NCI-H1092 (cell line): Measurements from ENCODE around the gene LDB3.

Source experiments
- DNase-seq: peaks from one replicate; lab custom pipeline; 2025; lab: John Stamatoyannopoulos, UW

Gene LDB3

GRCh38 chr10:86763404-86763803 lies 95.1 kb downstream of the LDB3 start:
- DNase-seq = no peak

DNA sequence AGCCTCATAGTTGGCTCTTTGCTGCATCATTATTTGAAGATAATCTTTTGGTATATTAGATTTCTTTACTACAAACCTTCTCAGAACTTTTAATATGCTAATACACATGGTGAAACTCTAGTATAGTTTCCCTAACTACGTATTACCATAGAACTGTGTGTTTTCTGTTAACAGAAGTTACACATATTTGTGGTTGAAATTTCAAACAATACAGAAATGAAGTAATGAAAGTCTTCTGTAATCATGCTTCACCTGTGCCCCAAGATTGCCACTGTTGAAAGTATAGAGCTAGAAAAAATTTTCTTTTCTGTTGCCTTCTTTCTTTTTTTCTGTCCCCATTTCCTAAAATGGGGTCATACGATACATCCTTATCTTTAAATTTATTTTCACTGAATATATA lies 97.2 kb downstream of the LDB3 start:
- no peak for DNase-seq

- DNase-seq = no peak
Observed at GRCh38 chr10:86768412-86769062, 100.2 kb downstream of the LDB3 start.

- no peak for DNase-seq
Observed at GRCh38 chr10:86769991-86770390, 101.7 kb downstream of the LDB3 start.

DNA sequence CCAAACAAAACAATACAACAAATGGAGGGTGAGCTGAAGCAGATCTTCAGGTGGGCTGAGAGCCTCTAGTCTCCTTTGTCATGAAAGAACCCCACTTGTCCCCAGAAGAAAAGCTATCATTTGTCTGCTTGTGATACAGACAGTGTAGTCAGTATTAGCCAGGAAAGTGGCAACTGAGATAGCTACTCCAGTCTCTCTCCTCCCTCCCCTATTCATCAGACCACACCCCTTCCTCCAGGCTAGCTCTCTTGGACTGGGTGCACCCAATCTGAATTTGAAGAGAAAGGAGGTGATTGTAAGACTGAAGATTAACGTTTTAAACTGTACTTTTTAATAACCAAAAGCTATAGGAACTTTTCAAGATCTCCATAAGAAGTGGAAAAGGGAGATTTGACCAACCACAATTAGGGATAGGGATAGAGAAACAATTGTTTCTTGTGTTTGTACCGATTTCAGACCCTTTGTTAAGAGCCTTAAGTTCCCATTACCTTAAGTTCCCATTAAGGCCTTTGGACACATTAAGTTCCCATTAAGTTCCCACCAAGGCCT lies 102.2 kb downstream of the LDB3 start:
- no peak for DNase-seq

DNA sequence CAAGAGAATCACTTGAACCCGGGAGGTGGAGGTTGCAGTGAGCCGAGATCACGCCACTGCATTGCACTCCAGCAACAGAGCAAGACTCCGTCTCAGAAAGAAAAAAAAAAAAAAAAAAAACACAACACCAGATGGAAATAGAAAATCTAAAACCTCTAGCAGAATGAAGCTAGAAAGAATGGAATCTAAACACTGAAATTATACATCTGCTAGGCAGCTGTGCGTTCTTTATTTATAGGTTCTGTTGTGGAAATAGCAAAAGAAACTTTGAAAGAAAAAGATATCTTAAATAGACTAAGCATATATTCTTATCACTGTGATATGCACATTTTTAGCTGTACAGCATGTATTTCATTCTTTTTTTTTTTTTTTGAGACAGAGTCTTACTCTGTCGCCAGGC lies 105.2 kb downstream of the LDB3 start:
- no peak for DNase-seq

GRCh38 chr10:86775056-86775869 lies 107.0 kb downstream of the LDB3 start:
- DNase-seq = no peak

DNA sequence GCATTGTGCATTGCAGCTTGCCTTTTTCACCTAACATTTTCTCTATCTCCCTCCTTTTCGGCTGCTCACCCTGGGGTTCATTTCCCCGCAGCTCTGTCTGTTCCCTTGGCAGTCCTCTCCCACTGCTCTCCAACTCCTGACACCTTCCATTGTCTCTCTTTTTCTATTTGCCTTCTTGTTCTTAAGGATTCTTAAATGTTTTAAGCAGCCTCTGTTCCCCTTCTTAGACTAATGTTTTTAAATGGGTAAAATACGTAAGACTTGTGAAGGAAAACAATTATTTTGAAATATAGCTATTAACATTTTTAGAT lies 107.5 kb downstream of the LDB3 start:
- no peak for DNase-seq

DNA sequence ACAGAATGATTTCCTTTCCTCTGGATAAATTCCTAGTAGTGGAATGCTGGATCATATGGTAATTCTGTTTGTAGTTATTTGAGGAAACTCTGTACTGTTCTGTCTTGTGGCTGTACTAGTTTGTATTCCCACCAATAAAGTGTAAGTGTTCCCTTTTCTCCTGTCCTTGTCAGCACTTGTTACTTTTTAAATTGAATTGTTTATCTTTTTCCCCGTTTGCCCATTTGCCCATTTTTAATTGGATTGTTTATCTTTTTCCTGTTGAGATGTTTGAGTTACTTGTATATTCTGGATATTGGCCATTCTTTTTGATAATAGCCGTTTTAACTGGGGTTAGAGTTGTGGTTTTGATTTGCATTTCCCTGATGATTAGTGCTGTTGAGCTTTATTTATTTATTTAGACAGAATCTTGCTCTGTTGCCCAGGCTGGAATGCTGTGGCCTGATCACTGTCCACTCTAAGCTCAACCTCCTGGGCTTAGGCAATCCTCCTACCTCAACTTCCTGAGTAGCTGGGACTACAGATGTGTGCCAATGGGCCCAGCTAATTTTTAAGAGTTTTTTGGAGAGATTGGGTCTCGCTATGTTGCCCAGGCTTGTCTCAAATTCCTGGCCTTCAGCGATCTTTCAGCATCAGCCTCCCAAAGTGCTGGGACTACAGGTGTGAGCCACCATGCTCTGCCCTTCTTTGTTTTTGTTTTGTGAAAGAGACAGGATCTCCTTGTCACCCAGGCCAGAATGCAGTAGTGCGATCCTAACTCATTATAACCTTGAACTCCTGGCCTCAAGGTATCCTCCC lies 111.1 kb downstream of the LDB3 start:
- no peak for DNase-seq

DNA sequence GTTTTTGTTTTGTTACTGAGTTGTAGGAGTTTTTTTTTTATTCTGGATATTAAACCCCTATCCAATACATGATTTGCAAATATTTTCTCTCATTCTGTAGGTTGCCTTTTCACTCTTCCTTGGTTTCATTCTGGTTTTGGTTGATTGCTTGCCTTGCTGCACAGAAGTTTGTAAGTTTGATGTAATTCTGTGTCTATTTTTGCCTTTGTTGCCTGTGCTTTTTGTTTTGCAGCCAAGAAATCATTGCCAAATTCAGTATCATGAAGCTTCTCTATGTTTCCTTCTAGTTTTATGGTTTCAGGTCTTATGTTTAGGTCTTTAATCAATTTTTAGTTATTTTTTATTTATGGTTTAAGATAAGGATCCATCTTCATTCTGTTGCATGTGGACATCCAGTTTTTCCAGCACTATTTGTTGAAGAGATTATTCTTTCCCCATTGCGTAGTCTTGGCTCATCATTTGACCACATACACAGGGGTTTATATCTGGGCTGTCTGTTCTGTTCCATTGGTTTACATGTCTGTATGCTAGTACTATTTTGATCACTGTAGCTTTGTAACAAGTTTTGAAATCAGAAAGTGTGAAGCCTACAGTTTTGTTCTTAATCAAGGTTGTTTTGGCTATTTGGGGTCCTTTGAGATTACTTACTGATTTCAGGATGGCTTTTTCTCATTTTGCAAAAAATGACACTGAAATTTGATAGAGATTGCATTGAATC lies 114.5 kb downstream of the LDB3 start:
- no peak for DNase-seq

DNA sequence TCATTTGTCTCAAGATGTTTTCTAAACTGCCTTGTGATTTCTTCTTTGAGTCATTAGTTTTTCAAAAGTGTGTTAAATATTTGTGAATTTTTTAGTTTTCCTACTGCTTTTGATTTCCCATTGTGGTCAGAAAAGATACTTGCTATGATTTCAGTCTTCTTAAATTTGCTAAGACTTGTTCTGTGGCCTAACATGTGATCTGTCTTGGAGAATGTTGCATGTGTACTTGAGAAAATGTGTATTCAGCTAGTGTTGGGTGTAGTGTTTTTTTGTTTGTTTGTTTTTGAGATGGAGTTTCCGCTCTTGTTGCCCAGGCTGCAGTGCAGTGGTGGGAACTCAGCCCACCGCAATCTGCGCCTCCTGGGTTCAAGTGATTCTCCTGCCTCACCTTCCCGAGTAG lies 116.7 kb downstream of the LDB3 start:
- DNase-seq = no peak
